ENCODE results near the gene TNS1.

TNS1 gene

GRCh38 chr2:217980591-217980990 lies 22.2 kb downstream of the TNS1 start:
- H3K4me3 ChIP-seq (ENCODE audit: low read depth, low read length): no peak overlapping the region
- no peak for DNase-seq (ENCODE audit: low read depth)
- TF ChIP-seq, protein P1, sequence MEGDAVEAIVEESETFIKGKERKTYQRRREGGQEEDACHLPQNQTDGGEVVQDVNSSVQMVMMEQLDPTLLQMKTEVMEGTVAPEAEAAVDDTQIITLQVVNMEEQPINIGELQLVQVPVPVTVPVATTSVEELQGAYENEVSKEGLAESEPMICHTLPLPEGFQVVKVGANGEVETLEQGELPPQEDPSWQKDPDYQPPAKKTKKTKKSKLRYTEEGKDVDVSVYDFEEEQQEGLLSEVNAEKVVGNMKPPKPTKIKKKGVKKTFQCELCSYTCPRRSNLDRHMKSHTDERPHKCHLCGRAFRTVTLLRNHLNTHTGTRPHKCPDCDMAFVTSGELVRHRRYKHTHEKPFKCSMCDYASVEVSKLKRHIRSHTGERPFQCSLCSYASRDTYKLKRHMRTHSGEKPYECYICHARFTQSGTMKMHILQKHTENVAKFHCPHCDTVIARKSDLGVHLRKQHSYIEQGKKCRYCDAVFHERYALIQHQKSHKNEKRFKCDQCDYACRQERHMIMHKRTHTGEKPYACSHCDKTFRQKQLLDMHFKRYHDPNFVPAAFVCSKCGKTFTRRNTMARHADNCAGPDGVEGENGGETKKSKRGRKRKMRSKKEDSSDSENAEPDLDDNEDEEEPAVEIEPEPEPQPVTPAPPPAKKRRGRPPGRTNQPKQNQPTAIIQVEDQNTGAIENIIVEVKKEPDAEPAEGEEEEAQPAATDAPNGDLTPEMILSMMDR (IDR thresholded peaks at IDR 0.05; ENCODE audit: low read depth, low read length, missing control alignments): no peak

GRCh38 chr2:217980036-217980435 lies 22.8 kb downstream of the TNS1 start:
- no peak for DNase-seq (ENCODE audit: low read depth)
- TF ChIP-seq, protein P1 (IDR thresholded peaks at IDR 0.05; ENCODE audit: low read depth, low read length, missing control alignments): no peak
- no peak overlapping the region for H3K4me3 ChIP-seq (ENCODE audit: low read depth, low read length)

DNA sequence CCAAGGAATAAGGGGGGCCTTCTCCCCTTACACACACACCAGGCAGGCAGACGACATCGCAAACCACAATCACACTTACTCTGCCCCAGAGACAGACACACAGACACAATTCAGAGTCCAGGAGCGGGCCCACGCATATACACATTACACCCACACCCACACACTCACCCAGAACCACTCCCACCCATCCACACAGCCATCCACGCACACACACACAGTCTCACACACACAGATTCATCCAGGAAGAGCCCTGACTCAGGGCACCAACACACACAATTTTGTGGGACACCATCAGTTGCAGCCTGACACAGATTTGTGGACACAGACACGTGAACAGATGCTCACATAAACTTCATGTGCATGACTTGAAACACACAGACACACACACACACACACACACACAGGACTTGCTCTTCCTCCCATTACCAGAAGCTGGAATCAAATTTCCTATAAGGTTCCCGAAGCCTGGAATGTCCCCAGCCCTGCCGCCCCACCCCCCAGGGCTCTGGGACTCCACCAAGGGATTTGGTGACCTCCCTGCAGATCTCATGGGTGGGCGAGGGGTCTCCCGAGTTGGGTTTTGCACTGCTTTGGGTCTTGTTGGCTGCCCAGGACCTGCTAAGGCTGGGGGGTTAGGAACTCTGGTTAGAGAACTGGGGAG lies 23.5 kb downstream of the TNS1 start:
- TF ChIP-seq, protein P1 (IDR thresholded peaks at IDR 0.05; ENCODE audit: low read depth, low read length, missing control alignments): no peak
- DNase-seq (ENCODE audit: low read depth): no peak
- no peak overlapping the region for H3K4me3 ChIP-seq (ENCODE audit: low read depth, low read length)

DNA sequence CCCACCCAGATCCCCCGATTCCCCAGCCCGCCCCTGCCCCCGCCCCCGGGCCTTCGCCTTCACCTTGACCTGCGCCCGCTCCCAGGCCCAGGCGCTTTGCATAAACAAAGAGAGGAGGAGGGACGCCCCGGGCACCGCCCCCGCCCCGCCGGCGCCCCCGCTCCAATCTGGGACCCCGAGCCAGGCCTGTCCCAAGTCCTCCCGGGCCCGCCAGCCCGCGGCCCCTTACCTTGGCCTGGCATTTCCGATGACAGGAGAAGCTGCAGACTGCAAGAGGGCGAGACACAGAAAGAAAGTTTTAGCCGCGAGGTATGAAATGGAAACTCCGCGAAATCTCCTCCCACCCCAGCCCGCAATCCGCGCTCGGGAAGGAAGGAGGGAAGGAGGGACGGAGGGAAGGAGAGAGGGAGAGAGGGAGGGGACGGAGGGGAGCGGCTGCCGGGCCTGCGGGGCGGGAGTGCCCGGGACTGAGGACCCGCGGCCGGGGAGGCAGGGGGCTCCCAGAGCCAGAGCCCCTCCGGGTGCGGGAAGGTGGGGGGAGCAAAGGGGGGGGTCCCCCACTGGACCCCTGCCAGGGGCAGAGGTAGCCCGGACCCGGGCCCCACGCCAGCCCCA lies 24.2 kb downstream of the TNS1 start:
- DNase-seq (ENCODE audit: low read depth): no peak

DNA sequence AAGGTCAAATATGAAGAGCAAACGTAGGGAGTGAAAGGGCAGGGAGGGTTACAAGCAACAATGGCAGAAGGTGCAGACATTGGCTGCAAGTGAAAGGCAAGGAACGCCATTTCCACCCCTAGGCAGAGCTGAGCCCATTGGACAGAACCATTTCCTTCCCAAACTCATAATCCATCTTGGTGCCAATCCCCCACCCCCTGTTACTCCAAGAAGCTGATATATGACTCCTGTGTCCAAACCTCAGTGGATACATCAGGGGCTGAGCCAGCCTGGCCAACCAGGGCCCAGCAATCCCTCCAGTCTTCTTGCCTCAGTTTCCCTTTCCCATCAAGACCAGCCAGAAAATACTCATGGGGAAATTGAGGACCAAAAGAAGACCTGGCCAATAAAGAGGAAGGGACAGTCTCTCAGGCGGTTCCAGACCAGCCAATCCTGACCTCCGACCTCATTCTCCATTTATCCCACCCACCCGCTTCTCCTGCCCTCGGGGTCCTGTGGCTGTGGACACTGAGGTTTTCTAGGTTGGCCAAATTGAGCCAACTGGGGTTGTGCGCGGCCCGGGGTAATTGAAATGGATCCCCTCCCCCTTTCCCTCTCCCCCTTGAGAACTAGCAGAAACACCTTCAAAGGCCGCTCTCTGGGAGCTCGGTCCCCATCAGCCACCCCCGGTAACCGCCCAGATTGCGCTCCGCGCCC lies 24.8 kb downstream of the TNS1 start:
- no peak overlapping the region for H3K4me3 ChIP-seq (ENCODE audit: low read depth, low read length)
- TF ChIP-seq, protein P1 (IDR thresholded peaks at IDR 0.05; ENCODE audit: low read depth, low read length, missing control alignments): no peak
- DNase-seq (ENCODE audit: low read depth): no peak

More for the DNA sequence above, 24.2 kb downstream of the TNS1 start:
- no peak overlapping the region for H3K4me3 ChIP-seq (ENCODE audit: low read depth, low read length)
- TF ChIP-seq, protein P1 (IDR thresholded peaks at IDR 0.05; ENCODE audit: low read depth, low read length, missing control alignments): no peak

GRCh38 chr2:217976301-217976700 lies 26.5 kb downstream of the TNS1 start:
- no peak overlapping the region for H3K4me3 ChIP-seq (ENCODE audit: low read depth, low read length)
- TF ChIP-seq, protein P1 (IDR thresholded peaks at IDR 0.05; ENCODE audit: low read depth, low read length, missing control alignments): no peak
- no peak for DNase-seq (ENCODE audit: low read depth)

Data from GM12864 (cell line).